Uterus (tissue), 4 donors: ENCODE measurements around the gene LEFTY1. TPM values are rescaled to one million over a fixed set of nuclear protein-coding genes. Genes with fewer than 3 reads are reported as not detected.

Experiments
- DNase-seq, 2 donors: peaks; one replicate each; pipeline ENCODE4 v3.0.0-alpha.2; 2019 to 2020
- H3K27ac ChIP-seq, 2 donors: fragments of 200-600 bp; sonication (generic); 1 replicate in 1 of 2; 2 replicates in 1 of 2; pipeline ENCODE4 v1.5.1; 2016 to 2018
- H3K27me3 ChIP-seq, 2 donors: fragments of 200-600 bp; sonication (generic); one replicate each; pipeline ENCODE4 v1.5.1; 2018 to 2019; ENCODE audit warnings: control low read depth in 1 of 2
- H3K36me3 ChIP-seq, 2 donors: fragments of 200-600 bp; sonication (generic); one replicate each; pipeline ENCODE4 v1.5.1; 2019; ENCODE audit warnings: control low read depth in 1 of 2
- H3K4me1 ChIP-seq, 2 donors: fragments of 200-600 bp; sonication (generic); one replicate each; pipeline ENCODE4 v1.5.1; 2018 to 2019; ENCODE audit warnings: control low read depth in 1 of 2
- H3K4me3 ChIP-seq, 2 donors: fragments of 200-600 bp; sonication (generic); 1 replicate in 1 of 2; 2 replicates in 1 of 2; pipeline ENCODE4 v1.5.1; 2018 to 2019; ENCODE audit warnings: mild to moderate bottlenecking in 1 of 2
- H3K9me3 ChIP-seq, 2 donors: fragments of 200-600 bp; sonication (generic); one replicate each; pipeline ENCODE4 v1.5.1; 2019; ENCODE audit warnings: control low read depth in 1 of 2
- POLR2A ChIP-seq, 2 donors: fragments of 450-650 bp; IDR thresholded peaks; one replicate each; pipeline ENCODE4 v1.6.1; 2016; ENCODE audit warnings: antibody characterized with exemption in 2 of 2, mild to moderate bottlenecking in 1 of 2, moderate library complexity in 1 of 2
- intact Hi-C: fragments of 100-400 bp; cut with DNase I; formaldehyde crosslinking; loops from one replicate; pipeline ENCODE4 v1.15.1; 2023; ENCODE audit warnings: low total_unique reads
- total RNA-seq, 4 donors: library from RNA; depleted of rRNA in 3 of 4; stranded (reverse); fragments of >200 nt in 3 of 4; gene quantifications; one replicate each; pipeline versions ENCODE4 v1.1.0 to v1.2.4, GENCODE V29; 2014 to 2023
- TF ChIP-seq, protein P1 (sequence below), 4 experiments: fragments of 200-600 bp in 2 of 4; fragments of 450-650 bp in 2 of 4; sonication (generic) in 2 of 4; IDR thresholded peaks; one replicate each; pipeline ENCODE4 v1.5.1; 2016 to 2019; ENCODE audit warnings: antibody characterized with exemption in 4 of 4, mild to moderate bottlenecking in 2 of 4, moderate library complexity in 1 of 4
- donor health status: DM: yes; HTN: yes; CAD: no.

The LEFTY1 gene
- total RNA-seq, 4 donors from 2014 or later, result 1.1 to 3.5 TPM; not detected in 2

GRCh38 chr1:225865514-225865913 is 23.4 kb downstream of the LEFTY1 start:
- Histone ChIP-seq H3K4me1 (no peaks in the 10 kb centered on the region), H3K36me3 (no peaks in the 10 kb centered on the region), H3K9me3 (no peaks in the 10 kb centered on the region), H3K4me3 (no peak overlapping the region), H3K27me3 (no peaks in the 10 kb centered on the region), H3K27ac (peak overlapping the region; percentile 79 to 87)
- intact Hi-C loops, result no loop called here
- no peak for TF ChIP-seq POLR2A (IDR thresholded peaks at IDR 0.05)
- TF ChIP-seq, protein P1, sequence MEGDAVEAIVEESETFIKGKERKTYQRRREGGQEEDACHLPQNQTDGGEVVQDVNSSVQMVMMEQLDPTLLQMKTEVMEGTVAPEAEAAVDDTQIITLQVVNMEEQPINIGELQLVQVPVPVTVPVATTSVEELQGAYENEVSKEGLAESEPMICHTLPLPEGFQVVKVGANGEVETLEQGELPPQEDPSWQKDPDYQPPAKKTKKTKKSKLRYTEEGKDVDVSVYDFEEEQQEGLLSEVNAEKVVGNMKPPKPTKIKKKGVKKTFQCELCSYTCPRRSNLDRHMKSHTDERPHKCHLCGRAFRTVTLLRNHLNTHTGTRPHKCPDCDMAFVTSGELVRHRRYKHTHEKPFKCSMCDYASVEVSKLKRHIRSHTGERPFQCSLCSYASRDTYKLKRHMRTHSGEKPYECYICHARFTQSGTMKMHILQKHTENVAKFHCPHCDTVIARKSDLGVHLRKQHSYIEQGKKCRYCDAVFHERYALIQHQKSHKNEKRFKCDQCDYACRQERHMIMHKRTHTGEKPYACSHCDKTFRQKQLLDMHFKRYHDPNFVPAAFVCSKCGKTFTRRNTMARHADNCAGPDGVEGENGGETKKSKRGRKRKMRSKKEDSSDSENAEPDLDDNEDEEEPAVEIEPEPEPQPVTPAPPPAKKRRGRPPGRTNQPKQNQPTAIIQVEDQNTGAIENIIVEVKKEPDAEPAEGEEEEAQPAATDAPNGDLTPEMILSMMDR (IDR thresholded peaks at IDR 0.05), result no peak
- no peak for DNase-seq

DNA sequence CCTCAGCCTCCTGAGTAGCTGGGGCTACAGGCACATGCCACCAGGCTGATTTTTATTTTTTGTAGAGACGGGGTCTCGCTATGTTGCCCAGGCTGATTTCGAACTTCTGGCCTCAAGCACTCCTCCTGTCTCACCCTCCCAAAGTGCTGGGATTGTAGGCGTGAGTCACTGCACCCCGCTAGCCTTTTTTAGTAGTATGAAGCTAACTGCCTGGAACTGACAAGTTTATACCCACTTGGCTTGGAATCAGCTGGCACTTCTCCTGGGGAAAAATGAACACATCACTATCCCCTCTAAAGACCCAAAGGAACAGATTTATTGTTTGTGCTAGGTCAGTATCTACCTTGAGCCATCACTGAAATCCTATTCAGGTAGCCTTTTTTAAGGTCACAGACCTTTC is 25.8 kb downstream of the LEFTY1 start:
- H3K27ac ChIP-seq, result peak overlapping the region; percentile 79 to 87
- intact Hi-C loops, result no loop called here
- H3K36me3 ChIP-seq, result no peaks in the 10 kb centered on the region
- DNase-seq, result peak; percentile 73 to 92
- no peak overlapping the region for H3K4me3 ChIP-seq
- H3K4me1 ChIP-seq, result no peaks in the 10 kb centered on the region
- TF ChIP-seq, protein P1 (IDR thresholded peaks at IDR 0.05), result no peak
- no peak for TF ChIP-seq POLR2A (IDR thresholded peaks at IDR 0.05)
- H3K27me3 ChIP-seq, result no peaks in the 10 kb centered on the region
- no peaks in the 10 kb centered on the region for H3K9me3 ChIP-seq

GRCh38 chr1:225862581-225862950 is 26.4 kb downstream of the LEFTY1 start:
- no peaks in the 10 kb centered on the region for H3K27me3 ChIP-seq
- TF ChIP-seq POLR2A (IDR thresholded peaks at IDR 0.05), result no peak
- TF ChIP-seq, protein P1 (IDR thresholded peaks at IDR 0.05), result no peak
- H3K9me3 ChIP-seq, result no peaks in the 10 kb centered on the region
- H3K4me1 ChIP-seq, result no peaks in the 10 kb centered on the region
- DNase-seq, result no peak
- H3K4me3 ChIP-seq, result no peak overlapping the region
- H3K36me3 ChIP-seq, result no peaks in the 10 kb centered on the region
- intact Hi-C loops, result no loop called here
- H3K27ac ChIP-seq, result peak overlapping the region; percentile 79 to 87

DNA sequence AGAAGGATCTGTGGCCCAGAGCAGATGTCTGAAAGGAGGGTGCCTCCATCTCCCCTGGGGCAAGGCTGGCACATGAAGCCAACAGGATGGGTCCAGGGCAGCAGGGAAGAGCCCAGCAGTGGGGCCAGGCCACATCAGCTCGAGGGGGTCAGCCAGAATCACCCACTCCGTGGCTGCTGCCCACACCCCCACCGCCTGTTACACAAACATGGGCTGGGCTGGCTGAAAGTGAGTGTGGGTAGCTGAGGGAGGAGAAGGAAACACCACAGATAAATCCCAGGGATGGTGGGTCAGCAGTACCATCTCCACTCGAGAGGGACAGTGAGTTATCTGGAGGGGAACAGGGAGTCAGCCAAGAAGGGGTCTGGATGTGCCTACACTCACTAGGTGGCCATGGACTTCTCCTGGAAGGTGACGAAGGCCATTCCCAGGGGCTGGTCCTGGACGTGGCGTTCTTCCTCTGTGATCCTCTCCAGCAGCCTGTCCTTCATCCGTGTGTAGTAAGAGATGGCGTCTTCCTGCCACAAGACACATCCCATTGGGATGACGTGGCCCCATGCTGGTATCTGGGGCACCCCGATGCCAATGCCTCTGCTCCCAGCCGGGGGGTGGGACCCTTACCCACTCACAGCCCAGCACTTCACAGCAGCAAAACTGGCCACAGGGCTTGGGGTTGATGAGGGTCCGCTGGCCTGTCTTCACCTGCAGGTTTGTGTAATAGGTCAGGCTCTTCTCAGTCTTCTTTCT is 26.9 kb downstream of the LEFTY1 start:
- H3K27ac ChIP-seq, result peak overlapping the region; percentile 79 to 87
- no peak overlapping the region for H3K4me3 ChIP-seq
- no peaks in the 10 kb centered on the region for H3K4me1 ChIP-seq
- no peak for DNase-seq
- no peaks in the 10 kb centered on the region for H3K36me3 ChIP-seq
- H3K9me3 ChIP-seq, result no peaks in the 10 kb centered on the region
- intact Hi-C loops, result no loop called here
- TF ChIP-seq, protein P1 (IDR thresholded peaks at IDR 0.05), result no peak
- no peak for TF ChIP-seq POLR2A (IDR thresholded peaks at IDR 0.05)
- no peaks in the 10 kb centered on the region for H3K27me3 ChIP-seq

DNA sequence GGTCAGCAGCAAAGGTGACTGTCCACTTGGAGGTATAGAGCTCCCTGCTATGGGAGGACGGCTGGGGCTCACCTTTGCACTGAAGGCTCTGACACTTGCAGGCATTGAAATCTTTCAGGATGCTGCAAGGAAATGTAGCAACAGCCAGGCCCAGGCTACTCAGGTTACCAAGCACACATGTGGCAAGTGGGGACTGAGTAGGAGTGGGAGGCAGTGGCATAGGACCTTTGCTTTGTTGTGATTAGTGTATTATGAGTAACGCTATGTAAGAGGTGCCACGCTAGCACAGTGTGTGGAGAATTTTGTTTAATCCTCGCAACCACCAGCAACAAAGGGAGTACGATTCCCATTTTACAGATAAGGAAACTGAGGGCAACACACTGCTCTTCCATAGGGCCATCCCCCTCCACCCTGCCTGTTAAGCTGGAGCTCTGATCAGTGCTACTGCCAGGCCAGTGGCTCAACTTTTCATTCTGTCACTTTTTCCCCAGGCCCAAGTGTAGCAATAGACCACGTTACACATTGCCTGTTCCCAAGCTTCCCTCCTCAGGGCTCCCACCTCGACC is 28.0 kb downstream of the LEFTY1 start:
- TF ChIP-seq, protein P1 (IDR thresholded peaks at IDR 0.05), result no peak
- TF ChIP-seq POLR2A (IDR thresholded peaks at IDR 0.05), result no peak
- H3K4me1 ChIP-seq, result no peaks in the 10 kb centered on the region
- no peaks in the 10 kb centered on the region for H3K27me3 ChIP-seq
- intact Hi-C loops, result no loop called here
- no peak overlapping the region for H3K27ac ChIP-seq
- H3K4me3 ChIP-seq, result no peak overlapping the region
- DNase-seq, result no peak
- no peaks in the 10 kb centered on the region for H3K9me3 ChIP-seq
- H3K36me3 ChIP-seq, result no peaks in the 10 kb centered on the region
